A549 (cell line): ENCODE results near the gene RPTOR. TPM values are rescaled to one million over a fixed set of nuclear protein-coding genes. Genes with fewer than 3 reads are reported as not detected.

Source experiments
- ATAC-seq, 2 experiments: fragments of 200-7000 bp in 1 of 2; fragments of >200 bp in 1 of 2; cut with Nextera tagmentation in 1 of 2; cut with Tn5 transposase in 1 of 2; 3 replicates each; pipeline versions ENCODE4 v1.8.0 to v1.9.1; 2018 to 2020; ENCODE audit warnings: mild to moderate bottlenecking in 1 of 2, moderate library complexity in 1 of 2
- CTCF ChIA-PET: fragments of 300-600 bp; sonication (Branson Sonifier 250); formaldehyde crosslinking; extraction: SDS; loops from one replicate; lab custom pipeline; 2021; ENCODE audit warnings: antibody characterized with exemption, inconsistent platforms; lab: Yijun Ruan, JAX
- POLR2A ChIA-PET: fragments of 350-600 bp; formaldehyde crosslinking; extraction: SDS; loops from one replicate; lab custom pipeline; 2021; ENCODE audit warnings: antibody characterized with exemption, inconsistent platforms; lab: Yijun Ruan, JAX
- DNase-seq, 2 experiments: peaks; one replicate each; pipeline versions ENCODE4 v3.0.0 to v3.0.0-alpha.2; 2011 to 2016; ENCODE audit warnings: low read depth in 1 of 2, low spot score in 1 of 2
- FAIRE-seq: peaks from 2 replicates; lab custom pipeline; 2011; peaks lifted over from hg19 to GRCh38; lab: Jason Lieb, UNC
- H3K27ac ChIP-seq, 2 experiments: fragments of >200 bp; sonication (Bioruptor Twin); formaldehyde crosslinking; 3 replicates each; pipeline ENCODE4 v1.5.1; 2016 to 2017
- H3K4me1 ChIP-seq: fragments of >200 bp; sonication (Bioruptor Twin); formaldehyde crosslinking; 3 replicates; pipeline ENCODE4 v1.6.1; 2016
- H3K4me2 ChIP-seq: fragments of >200 bp; sonication (Bioruptor Twin); formaldehyde crosslinking; 3 replicates; pipeline ENCODE4 v1.6.1; 2016
- H3K4me3 ChIP-seq: fragments of >200 bp; sonication (Bioruptor Twin); formaldehyde crosslinking; 3 replicates; pipeline ENCODE4 v1.5.1; 2016
- H3K9me3 ChIP-seq: fragments of >200 bp; sonication (Bioruptor Twin); formaldehyde crosslinking; 3 replicates; pipeline ENCODE4 v1.6.1; 2016
- CBX8 ChIP-seq: fragments of 200-600 bp; sonication (generic); IDR thresholded peaks from 2 replicates; pipeline ENCODE4 v1.6.1; 2016
- CHD2 ChIP-seq: fragments of 150-350 bp; IDR thresholded peaks from 2 replicates; pipeline ENCODE4 v1.6.1; 2014; ENCODE audit warnings: low read length; ENCODE audit not compliant: partially characterized antibody
- EHMT2 ChIP-seq: fragments of 200-600 bp; sonication (generic); IDR thresholded peaks from 2 replicates; pipeline ENCODE4 v1.6.1; 2016; ENCODE audit warnings: antibody characterized with exemption, low read depth, mild to moderate bottlenecking, moderate library complexity
- FOSB ChIP-seq: fragments of 250-450 bp; sonication (Bioruptor Pico); IDR thresholded peaks from 2 replicates; pipeline ENCODE4 v1.5.0; 2020; ENCODE audit warnings: mild to moderate bottlenecking, moderate library complexity
- GATA3 ChIP-seq: IDR thresholded peaks from 2 replicates; pipeline ENCODE4 v1.6.1; 2012; ENCODE audit warnings: borderline replicate concordance
- KDM5A ChIP-seq: fragments of 200-600 bp; sonication (generic); IDR thresholded peaks from 2 replicates; pipeline ENCODE4 v1.6.1; 2016; ENCODE audit warnings: antibody characterized with exemption, mild to moderate bottlenecking
- MAZ ChIP-seq: fragments of 150-350 bp; IDR thresholded peaks from 2 replicates; pipeline ENCODE4 v1.6.1; 2014; ENCODE audit warnings: antibody characterized with exemption, low read depth, low read length, borderline replicate concordance
- MYC ChIP-seq: IDR thresholded peaks from 2 replicates; pipeline ENCODE4 v1.6.1; 2012; ENCODE audit warnings: mild to moderate bottlenecking, inconsistent platforms, low read length, improper control_type of control experiment, borderline replicate concordance
- POLR2AphosphoS2 ChIP-seq: conservative IDR thresholded peaks from 2 replicates; pipeline ENCODE4 v1.6.1; 2012; ENCODE audit warnings: low read length, improper control_type of control experiment, inconsistent platforms
- SMC3 ChIP-seq: fragments of >200 bp; sonication (Bioruptor Twin); formaldehyde crosslinking; IDR thresholded peaks from 3 replicates; pipeline ENCODE4 v1.6.1; 2018; ENCODE audit warnings: inconsistent platforms
- TFCP2L1 ChIP-seq: fragments of 250-450 bp; sonication (Bioruptor Pico); IDR thresholded peaks from 2 replicates; pipeline ENCODE4 v1.5.0; 2021; ENCODE audit warnings: mild to moderate bottlenecking
- ZSCAN20 ChIP-seq: fragments of 250-450 bp; sonication (Bioruptor Pico); IDR thresholded peaks from 2 replicates; pipeline ENCODE4 v1.8.0; 2022; ENCODE audit warnings: mild to moderate bottlenecking, moderate library complexity
- WGBS: methylation state at CpG from one replicate; pipeline ENCODE4 v1.1.6; 2017; ENCODE audit errors: missing lambda C conversion rate; 5-methylcytosine and 5-hydroxymethylcytosine counted together
- polyA plus RNA-seq, 4 experiments: library from polyadenylated mRNA; depleted of rRNA in 3 of 4; stranded (reverse); fragments of >200 nt; fragmentation: RNase III in 1 of 4; extraction: RNeasy Plus Mini Kit Qiagen cat#74134 plus additional on column Dnase treatment in 1 of 4; gene quantifications; 2 replicates in 3 of 4; 3 replicates in 1 of 4; pipeline ENCODE4 v1.2.3, GENCODE V29; 2011 to 2017
- TF ChIP-seq, protein P1 (sequence below): fragments of 250-450 bp; sonication (Bioruptor Pico); IDR thresholded peaks from 2 replicates; pipeline ENCODE4 v1.5.0; 2020; ENCODE audit warnings: low read depth, mild to moderate bottlenecking, moderate library complexity
- TF ChIP-seq, protein P2 (sequence below): fragments of >200 bp; sonication (Bioruptor Twin); formaldehyde crosslinking; IDR thresholded peaks from 3 replicates; pipeline ENCODE4 v1.5.1; 2016
- TF ChIP-seq, protein P3 (sequence below): fragments of >200 bp; sonication (Bioruptor Twin); formaldehyde crosslinking; IDR thresholded peaks from 3 replicates; pipeline ENCODE4 v1.6.1; 2016
- TF ChIP-seq, protein P4 (sequence below): IDR thresholded peaks from 2 replicates; pipeline ENCODE4 v1.6.1; 2012; ENCODE audit warnings: low read depth, borderline replicate concordance

The RPTOR gene
- polyA plus RNA-seq, 2 of the 4 experiments (the other 2 are of a cell fraction): 10.8 to 27.1 TPM

DNA sequence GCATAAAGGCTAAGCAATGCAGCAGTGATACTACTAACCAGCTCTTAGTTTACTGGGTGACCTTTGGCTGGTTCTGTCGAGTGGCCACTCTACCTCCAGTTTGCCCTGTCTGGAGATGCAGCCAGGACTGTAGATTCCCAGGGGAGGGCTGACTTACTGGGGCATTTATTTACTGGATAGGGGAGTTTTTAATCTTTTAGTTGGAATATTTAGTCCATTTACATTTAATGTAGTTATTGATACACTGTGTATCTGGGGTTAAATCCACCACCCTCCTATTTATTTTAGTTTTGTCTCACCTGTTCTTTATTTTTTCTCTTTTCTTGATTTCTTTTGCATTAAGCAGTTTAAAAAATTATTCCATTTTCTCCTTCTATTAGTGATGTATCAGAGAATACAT, 112.9 kb downstream of the RPTOR start:
- Histone ChIP-seq H3K4me2 (no peak overlapping the region), H3K27ac (no peak overlapping the region), H3K4me3 (no peak overlapping the region), H3K9me3 (peaks cover 37% of the 10 kb centered on the region), H3K4me1 (no peaks in the 10 kb centered on the region)
- ChIA-PET POLR2A (no interaction called here), CTCF (interaction anchor here (1.8 kb wide), 1 partner anchor 25 kb away, joined by 4 read pairs; no protein-coding TSS in a partner anchor)
- DNase-seq (no peak), FAIRE-seq (no peak), ATAC-seq (no peak)
- 68% methylated on average over 1 of the region's 1 CpG for WGBS
- TF ChIP-seq FOSB (CRISPR knock-in tag) (no peak), ZSCAN20 (CRISPR knock-in tag) (no peak), GATA3 (no peak), TFCP2L1 (CRISPR knock-in tag) (no peak), EHMT2 (no peak)
- TF ChIP-seq, protein P1, sequence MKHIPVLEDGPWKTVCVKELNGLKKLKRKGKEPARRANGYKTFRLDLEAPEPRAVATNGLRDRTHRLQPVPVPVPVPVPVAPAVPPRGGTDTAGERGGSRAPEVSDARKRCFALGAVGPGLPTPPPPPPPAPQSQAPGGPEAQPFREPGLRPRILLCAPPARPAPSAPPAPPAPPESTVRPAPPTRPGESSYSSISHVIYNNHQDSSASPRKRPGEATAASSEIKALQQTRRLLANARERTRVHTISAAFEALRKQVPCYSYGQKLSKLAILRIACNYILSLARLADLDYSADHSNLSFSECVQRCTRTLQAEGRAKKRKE (CRISPR knock-in tag): no peak

DNA sequence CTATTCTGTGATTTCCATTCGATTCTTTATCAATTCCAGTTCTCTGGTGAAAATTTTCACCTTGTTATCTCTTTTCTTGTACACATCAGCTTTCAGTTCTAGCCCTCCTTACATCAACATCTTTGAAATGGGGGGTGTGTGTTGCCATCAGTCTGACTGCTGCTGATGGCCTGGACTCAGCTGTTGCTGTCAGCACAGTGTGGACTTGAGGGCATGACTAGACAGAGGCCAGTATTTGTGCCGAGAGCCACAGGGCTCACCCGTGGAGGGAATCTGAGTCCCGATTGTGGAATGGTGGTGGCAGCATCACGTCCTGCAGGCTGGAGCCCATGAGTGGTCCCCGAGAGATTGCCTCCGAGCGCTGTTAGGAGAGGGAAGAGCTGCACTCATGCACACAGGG, 114.2 kb downstream of the RPTOR start:
- CTCF ChIA-PET: interaction anchor here (0.6 to 1.2 kb wide), 2 partner anchors 11 to 407 kb away, joined by 3 read pairs; no protein-coding TSS in a partner anchor
- TF ChIP-seq, protein P2, sequence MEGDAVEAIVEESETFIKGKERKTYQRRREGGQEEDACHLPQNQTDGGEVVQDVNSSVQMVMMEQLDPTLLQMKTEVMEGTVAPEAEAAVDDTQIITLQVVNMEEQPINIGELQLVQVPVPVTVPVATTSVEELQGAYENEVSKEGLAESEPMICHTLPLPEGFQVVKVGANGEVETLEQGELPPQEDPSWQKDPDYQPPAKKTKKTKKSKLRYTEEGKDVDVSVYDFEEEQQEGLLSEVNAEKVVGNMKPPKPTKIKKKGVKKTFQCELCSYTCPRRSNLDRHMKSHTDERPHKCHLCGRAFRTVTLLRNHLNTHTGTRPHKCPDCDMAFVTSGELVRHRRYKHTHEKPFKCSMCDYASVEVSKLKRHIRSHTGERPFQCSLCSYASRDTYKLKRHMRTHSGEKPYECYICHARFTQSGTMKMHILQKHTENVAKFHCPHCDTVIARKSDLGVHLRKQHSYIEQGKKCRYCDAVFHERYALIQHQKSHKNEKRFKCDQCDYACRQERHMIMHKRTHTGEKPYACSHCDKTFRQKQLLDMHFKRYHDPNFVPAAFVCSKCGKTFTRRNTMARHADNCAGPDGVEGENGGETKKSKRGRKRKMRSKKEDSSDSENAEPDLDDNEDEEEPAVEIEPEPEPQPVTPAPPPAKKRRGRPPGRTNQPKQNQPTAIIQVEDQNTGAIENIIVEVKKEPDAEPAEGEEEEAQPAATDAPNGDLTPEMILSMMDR: no peak
- TF ChIP-seq SMC3: no peak
- no peak for TF ChIP-seq POLR2AphosphoS2
- no peak for TF ChIP-seq MAZ
- TF ChIP-seq, protein P3, sequence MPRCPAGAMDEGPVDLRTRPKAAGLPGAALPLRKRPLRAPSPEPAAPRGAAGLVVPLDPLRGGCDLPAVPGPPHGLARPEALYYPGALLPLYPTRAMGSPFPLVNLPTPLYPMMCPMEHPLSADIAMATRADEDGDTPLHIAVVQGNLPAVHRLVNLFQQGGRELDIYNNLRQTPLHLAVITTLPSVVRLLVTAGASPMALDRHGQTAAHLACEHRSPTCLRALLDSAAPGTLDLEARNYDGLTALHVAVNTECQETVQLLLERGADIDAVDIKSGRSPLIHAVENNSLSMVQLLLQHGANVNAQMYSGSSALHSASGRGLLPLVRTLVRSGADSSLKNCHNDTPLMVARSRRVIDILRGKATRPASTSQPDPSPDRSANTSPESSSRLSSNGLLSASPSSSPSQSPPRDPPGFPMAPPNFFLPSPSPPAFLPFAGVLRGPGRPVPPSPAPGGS: no peak
- TF ChIP-seq MYC: no peak
- Histone ChIP-seq H3K4me2 (no peak overlapping the region), H3K9me3 (peaks cover 33% of the 10 kb centered on the region), H3K4me1 (no peaks in the 10 kb centered on the region), H3K27ac (no peak overlapping the region), H3K4me3 (no peak overlapping the region)
- FAIRE-seq: no peak
- WGBS: 96% methylated on average over 8 of the region's 8 CpGs
- no peak for DNase-seq
- POLR2A ChIA-PET: no interaction called here
- ATAC-seq: no peak

DNA sequence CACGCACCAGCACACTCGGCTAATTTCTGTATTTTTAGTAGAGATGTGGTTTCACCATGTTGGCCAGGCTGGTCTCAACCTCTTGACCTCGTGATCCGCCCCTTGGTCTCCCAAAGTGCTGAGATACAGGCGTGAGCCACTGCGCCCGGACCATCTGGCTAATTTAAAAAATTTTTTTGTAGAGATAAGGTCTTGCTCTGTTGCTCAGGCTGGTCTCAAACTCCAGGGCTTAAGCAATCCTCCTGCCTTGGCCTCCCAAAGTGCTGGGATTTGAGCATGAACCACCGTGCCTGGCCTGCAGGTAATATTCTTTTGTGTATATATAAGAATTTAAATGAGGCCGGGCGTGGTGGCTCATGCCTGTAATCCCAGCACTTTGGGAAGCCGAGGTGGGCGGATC, 115.0 kb downstream of the RPTOR start:
- ATAC-seq (no peak), DNase-seq (no peak), FAIRE-seq (no peak)
- TF ChIP-seq CHD2 (no peak), KDM5A (no peak), ZSCAN20 (CRISPR knock-in tag) (no peak), CBX8 (no peak)
- TF ChIP-seq, protein P4, sequence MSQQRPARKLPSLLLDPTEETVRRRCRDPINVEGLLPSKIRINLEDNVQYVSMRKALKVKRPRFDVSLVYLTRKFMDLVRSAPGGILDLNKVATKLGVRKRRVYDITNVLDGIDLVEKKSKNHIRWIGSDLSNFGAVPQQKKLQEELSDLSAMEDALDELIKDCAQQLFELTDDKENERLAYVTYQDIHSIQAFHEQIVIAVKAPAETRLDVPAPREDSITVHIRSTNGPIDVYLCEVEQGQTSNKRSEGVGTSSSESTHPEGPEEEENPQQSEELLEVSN: no peak
- H3K4me3 ChIP-seq: no peak overlapping the region
- ChIA-PET CTCF (interaction anchor here (0.6 to 1.2 kb wide), 2 partner anchors 11 to 408 kb away, joined by 3 read pairs; no protein-coding TSS in a partner anchor), POLR2A (no interaction called here)
- H3K27ac ChIP-seq: no peak overlapping the region
- H3K4me1 ChIP-seq: no peaks in the 10 kb centered on the region
- peaks cover 26% of the 10 kb centered on the region for H3K9me3 ChIP-seq
- 93% methylated on average over 12 of the region's 12 CpGs for WGBS
- no peak overlapping the region for H3K4me2 ChIP-seq
